Testis (tissue), 2 donors: ENCODE measurements around the gene UBB.

Experiments
- POLR2A ChIP-seq: fragments of 450-650 bp; IDR thresholded peaks from one replicate; pipeline ENCODE4 v1.6.1; 2017; ENCODE audit warnings: antibody characterized with exemption, mild to moderate bottlenecking, moderate library complexity
- TF ChIP-seq, protein P1 (sequence below), 3 experiments: fragments of 450-650 bp in 2 of 3; fragments of 200-600 bp in 1 of 3; sonication (generic) in 1 of 3; IDR thresholded peaks; one replicate each; pipeline ENCODE4 v1.5.1; 2016 to 2019; ENCODE audit warnings: antibody characterized with exemption in 3 of 3, mild to moderate bottlenecking in 2 of 3, moderate library complexity in 1 of 3

DNA sequence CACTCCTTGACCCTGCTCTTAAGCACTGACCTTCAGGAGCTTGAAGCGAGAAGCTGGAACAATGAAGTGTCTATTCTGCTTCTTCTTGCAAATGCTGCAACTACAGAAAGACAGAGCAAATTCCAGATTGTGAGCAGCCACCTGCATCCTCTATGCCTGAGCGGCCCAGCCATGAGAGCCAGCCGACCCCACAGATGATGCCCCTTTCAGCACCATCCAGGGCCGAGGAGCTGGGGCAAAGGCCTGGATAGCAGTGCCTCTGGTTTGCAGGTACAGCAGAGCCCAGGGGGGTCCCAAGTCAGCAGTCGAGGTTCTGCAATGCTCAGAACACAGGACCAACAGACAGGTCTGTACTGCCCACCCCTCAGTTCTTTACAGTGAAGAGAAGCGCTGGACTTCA, 32.3 kb upstream of the UBB start:
- TF ChIP-seq POLR2A = no peak
- TF ChIP-seq, protein P1, sequence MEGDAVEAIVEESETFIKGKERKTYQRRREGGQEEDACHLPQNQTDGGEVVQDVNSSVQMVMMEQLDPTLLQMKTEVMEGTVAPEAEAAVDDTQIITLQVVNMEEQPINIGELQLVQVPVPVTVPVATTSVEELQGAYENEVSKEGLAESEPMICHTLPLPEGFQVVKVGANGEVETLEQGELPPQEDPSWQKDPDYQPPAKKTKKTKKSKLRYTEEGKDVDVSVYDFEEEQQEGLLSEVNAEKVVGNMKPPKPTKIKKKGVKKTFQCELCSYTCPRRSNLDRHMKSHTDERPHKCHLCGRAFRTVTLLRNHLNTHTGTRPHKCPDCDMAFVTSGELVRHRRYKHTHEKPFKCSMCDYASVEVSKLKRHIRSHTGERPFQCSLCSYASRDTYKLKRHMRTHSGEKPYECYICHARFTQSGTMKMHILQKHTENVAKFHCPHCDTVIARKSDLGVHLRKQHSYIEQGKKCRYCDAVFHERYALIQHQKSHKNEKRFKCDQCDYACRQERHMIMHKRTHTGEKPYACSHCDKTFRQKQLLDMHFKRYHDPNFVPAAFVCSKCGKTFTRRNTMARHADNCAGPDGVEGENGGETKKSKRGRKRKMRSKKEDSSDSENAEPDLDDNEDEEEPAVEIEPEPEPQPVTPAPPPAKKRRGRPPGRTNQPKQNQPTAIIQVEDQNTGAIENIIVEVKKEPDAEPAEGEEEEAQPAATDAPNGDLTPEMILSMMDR (IDR thresholded peaks at IDR 0.05) = no peak
